GM19238 (cell line): ENCODE measurements around the gene EIF3L.

ENCODE experiments used
- DNase-seq: peaks from one replicate; pipeline ENCODE4 v3.0.0; 2011; ENCODE audit warnings: low spot score; ENCODE audit not compliant: insufficient read length

Gene EIF3L

GRCh38 chr22:37854946-37855345, 5.7 kb downstream of the EIF3L start:
- DNase-seq = no peak

GRCh38 chr22:37855462-37855861, 6.2 kb downstream of the EIF3L start:
- no peak for DNase-seq

GRCh38 chr22:37860796-37861421, 11.7 kb downstream of the EIF3L start:
- DNase-seq = no peak

GRCh38 chr22:37862570-37863325, 13.5 kb downstream of the EIF3L start:
- DNase-seq = no peak

GRCh38 chr22:37865510-37865909, 16.3 kb downstream of the EIF3L start:
- no peak for DNase-seq

- DNase-seq = no peak
Measured at GRCh38 chr22:37870273-37870672, 21.1 kb downstream of the EIF3L start.

GRCh38 chr22:37880668-37881440, 31.6 kb downstream of the EIF3L start:
- no peak for DNase-seq

GRCh38 chr22:37884420-37884819, 35.2 kb downstream of the EIF3L start:
- DNase-seq = no peak

GRCh38 chr22:37887584-37888378, 38.6 kb downstream of the EIF3L start:
- no peak for DNase-seq

GRCh38 chr22:37891926-37892325, 42.7 kb downstream of the EIF3L start:
- no peak for DNase-seq

- DNase-seq = no peak
Measured at GRCh38 chr22:37892566-37893335, 43.5 kb downstream of the EIF3L start.

- no peak for DNase-seq
Measured at GRCh38 chr22:37893583-37893983, 44.4 kb downstream of the EIF3L start.

- no peak for DNase-seq
Measured at GRCh38 chr22:37894939-37895670, 45.9 kb downstream of the EIF3L start.

GRCh38 chr22:37896181-37896592, 47.0 kb downstream of the EIF3L start:
- DNase-seq = peak; percentile 79

- no peak for DNase-seq
Measured at GRCh38 chr22:37896939-37897338, 47.7 kb downstream of the EIF3L start.

- no peak for DNase-seq
Measured at GRCh38 chr22:37897807-37898206, 48.6 kb downstream of the EIF3L start.

GRCh38 chr22:37898441-37899181, 49.4 kb downstream of the EIF3L start:
- no peak for DNase-seq

- no peak for DNase-seq
Measured at GRCh38 chr22:37904572-37905533, 55.6 kb downstream of the EIF3L start.
